K562 (cell line): ENCODE results near the gene PPM1H. TPM values are rescaled to one million over a fixed set of nuclear protein-coding genes. Genes with fewer than 3 reads are reported as not detected.

Experiments
- ATAC-seq: fragments of 200-7000 bp; cut with Tn5 transposase; 3 replicates; pipeline ENCODE4 v1.9.1; 2020; ENCODE audit warnings: moderate library complexity
- BruUV-seq: library from RNA; stranded (reverse); fragments of 400-500 nt; replicated peaks from 2 replicates; lab custom pipeline; 2021; lab: Mats Ljungman, UMichigan
- CTCF ChIA-PET: fragments of 300-600 bp; formaldehyde crosslinking; extraction: SDS; loops from one replicate; lab custom pipeline; 2021; ENCODE audit warnings: low intra/inter-chr PET ratio; lab: Yijun Ruan, JAX
- POLR2A ChIA-PET: fragments of 300-600, 350-650 bp; sonication (Branson Sonifier 250); formaldehyde crosslinking; extraction: SDS; loops from one replicate; lab custom pipeline; 2021; ENCODE audit warnings: antibody characterized with exemption, inconsistent platforms; lab: Yijun Ruan, JAX
- DNase-seq, 4 experiments: peaks; one replicate each; pipeline versions ENCODE4 v3.0.0 to v3.0.0-alpha.2; 2011 to 2018; ENCODE audit warnings: low spot score in 3 of 4, mixed read lengths in 3 of 4; ENCODE audit errors: extremely low read depth in 1 of 4
- FAIRE-seq: peaks from 2 replicates; lab custom pipeline; 2011; peaks lifted over from hg19 to GRCh38; lab: Jason Lieb, UNC
- H2AFZ ChIP-seq: 2 replicates; pipeline ENCODE4 v1.6.0; 2011; ENCODE audit warnings: low read depth, low read length, control low read depth, inconsistent platforms
- H3K27ac ChIP-seq: fragments of 200-600 bp; 3 replicates; pipeline ENCODE4 v1.8.0; 2011; ENCODE audit warnings: low read depth, mild to moderate bottlenecking, control low read depth, inconsistent platforms, low read length, moderate library complexity, mixed read lengths; ENCODE audit errors: extremely low read depth
- H3K27me3 ChIP-seq, 2 experiments: fragments of 300-600 bp in 1 of 2; 2 replicates in 1 of 2; 3 replicates in 1 of 2; pipeline versions ENCODE4 v1.6.0 to v1.8.0; 2011; ENCODE audit warnings: inconsistent platforms in 2 of 2, low read length in 2 of 2, mild to moderate bottlenecking in 1 of 2, mixed read lengths in 1 of 2, moderate library complexity in 1 of 2; ENCODE audit not compliant: control insufficient read depth in 2 of 2, insufficient read depth in 2 of 2
- H3K36me3 ChIP-seq: fragments of 300-600 bp; 3 replicates; pipeline ENCODE4 v1.8.0; 2011; ENCODE audit warnings: mild to moderate bottlenecking, low read length, inconsistent platforms; ENCODE audit not compliant: control insufficient read depth, insufficient read depth
- H3K4me1 ChIP-seq, 2 experiments: fragments of 200-600 bp in 1 of 2; replicated peaks in 1 of 2; 2 replicates in 1 of 2; 3 replicates in 1 of 2; pipeline versions ENCODE4 v1.5.1 to v1.8.0; 2011; ENCODE audit warnings: inconsistent platforms in 2 of 2, low read length in 2 of 2, mild to moderate bottlenecking in 1 of 2, mixed read lengths in 1 of 2, moderate library complexity in 1 of 2; ENCODE audit not compliant: control insufficient read depth in 2 of 2, insufficient read depth in 2 of 2
- H3K4me2 ChIP-seq: 2 replicates; pipeline ENCODE4 v1.6.1; 2011; ENCODE audit warnings: low read length, control low read depth, inconsistent platforms, mixed read lengths; ENCODE audit not compliant: insufficient read depth
- H3K4me3 ChIP-seq: fragments of 200-600 bp; sonication (generic), shearing (Covaris generic); 2 replicates; pipeline ENCODE4 v1.5.1; 2016; ENCODE audit warnings: control low read depth, inconsistent platforms
- H3K79me2 ChIP-seq: fragments of 200-600 bp; 3 replicates; pipeline ENCODE4 v1.8.0; 2011; ENCODE audit warnings: low read length, inconsistent platforms; ENCODE audit not compliant: control insufficient read depth, insufficient read depth
- H3K9ac ChIP-seq, 2 experiments: 2 replicates each; pipeline versions ENCODE4 v1.6.0 to v1.6.1; 2011; ENCODE audit warnings: low read depth in 2 of 2, low read length in 2 of 2, control low read depth in 1 of 2, inconsistent platforms in 1 of 2, mild to moderate bottlenecking in 1 of 2, mixed read lengths in 1 of 2; ENCODE audit not compliant: insufficient read depth in 1 of 2
- H3K9me1 ChIP-seq: one replicate; pipeline ENCODE4 v1.6.0; 2011; ENCODE audit warnings: inconsistent platforms, mild to moderate bottlenecking, low read length, moderate library complexity; ENCODE audit not compliant: control insufficient read depth, insufficient read depth
- H3K9me3 ChIP-seq: replicated peaks from 2 replicates; pipeline ENCODE4 v1.5.1; 2011; ENCODE audit warnings: low read depth, low read length, inconsistent platforms; ENCODE audit not compliant: control insufficient read depth, insufficient read depth
- H4K20me1 ChIP-seq: replicated peaks from 2 replicates; pipeline ENCODE4 v1.6.1; 2011; ENCODE audit warnings: low read length, inconsistent platforms, mixed read lengths; ENCODE audit not compliant: control insufficient read depth, insufficient read depth
- ATF4 ChIP-seq: fragments of 450-650 bp; formaldehyde crosslinking; IDR thresholded peaks from 2 replicates; pipeline ENCODE4 v1.4.0; 2022; ENCODE audit warnings: mild to moderate bottlenecking, moderate library complexity
- BCLAF1 ChIP-seq, 2 experiments: fragments of 450-650 bp in 1 of 2; IDR thresholded peaks; 2 replicates each; pipeline ENCODE4 v1.6.1; 2011 to 2017; ENCODE audit warnings: low read depth in 2 of 2, antibody characterized with exemption in 1 of 2, borderline replicate concordance in 1 of 2, low read length in 1 of 2, mild to moderate bottlenecking in 1 of 2, mixed read lengths in 1 of 2; ENCODE audit not compliant: control insufficient read depth in 1 of 2
- KLF16 ChIP-seq: IDR thresholded peaks from 2 replicates; pipeline ENCODE4 v1.6.1; 2016; ENCODE audit warnings: antibody characterized with exemption
- MEF2A ChIP-seq: IDR thresholded peaks from 2 replicates; pipeline ENCODE4 v1.6.1; 2011; ENCODE audit warnings: low read depth, mild to moderate bottlenecking, low read length, moderate library complexity; ENCODE audit not compliant: control insufficient read depth
- OTX1 ChIP-seq: fragments of 450-650 bp; formaldehyde crosslinking; IDR thresholded peaks from 2 replicates; pipeline ENCODE4 v1.4.0; 2022; ENCODE audit warnings: mild to moderate bottlenecking
- POLR2A ChIP-seq: fragments of 450-650 bp; conservative IDR thresholded peaks from 2 replicates; pipeline ENCODE4 v1.6.1; 2016
- PRDM10 ChIP-seq: fragments of 450-650 bp; IDR thresholded peaks from 2 replicates; pipeline ENCODE4 v1.6.1; 2018; ENCODE audit not compliant: partially characterized antibody
- STAT5A ChIP-seq: IDR thresholded peaks from 2 replicates; pipeline ENCODE4 v1.6.1; 2012; ENCODE audit warnings: low read length, inconsistent platforms, borderline replicate concordance
- ZNF184 ChIP-seq: sonication (generic); formaldehyde crosslinking; IDR thresholded peaks from 2 replicates; pipeline ENCODE4 v1.5.0; 2020; ENCODE audit warnings: missing genetic modification reagents
- ZNF3 ChIP-seq: fragments of 250-450 bp; sonication (Bioruptor Pico); IDR thresholded peaks from 2 replicates; pipeline ENCODE4 v1.5.0; 2021; ENCODE audit warnings: mild to moderate bottlenecking, moderate library complexity
- ZNF395 ChIP-seq: fragments of 200-800 bp; sonication (Bioruptor generic); IDR thresholded peaks from 2 replicates; pipeline ENCODE4 v1.6.1; 2017; ENCODE audit warnings: missing genetic modification characterization, missing compliant biosample characterization
- WGBS: fragments of 100-300 bp; shearing (Covaris generic); methylation state at CpG from one replicate; pipeline ENCODE4 v1.1.6; 2016; ENCODE audit warnings: low coverage, mixed read lengths; ENCODE audit not compliant: insufficient coverage; ENCODE audit errors: missing lambda C conversion rate; 5-methylcytosine and 5-hydroxymethylcytosine counted together
- in situ Hi-C: fragments of 300-500 bp; cut with MboI; formaldehyde crosslinking; loops from 4 replicates; pipeline ENCODE4 v1.15.0; 2018; ENCODE audit warnings: inconsistent platforms, mixed read lengths
- intact Hi-C: fragments of 100-400 bp; cut with micrococcal nuclease; formaldehyde crosslinking; loops from 2 replicates; pipeline ENCODE4 v1.14.2; 2022
- polyA plus RNA-seq, 8 experiments: library from polyadenylated mRNA; depleted of rRNA in 4 of 8; stranded (reverse) in 5 of 8; unstranded in 3 of 8; fragments of >200 nt; fragmentation: Nextera tagmentation in 2 of 8; fragmentation: Illumina TruSeq in 1 of 8; extraction: Ambion mirVana in 2 of 8; extraction: Trizol in 1 of 8; gene quantifications; 2 replicates each; pipeline versions ENCODE4 v1.2.1 to v1.2.3, GENCODE V29; 2011 to 2014; ENCODE audit warnings: inconsistent platforms in 1 of 8, missing spikeins in 1 of 8
- total RNA-seq, 7 experiments: library from RNA; depleted of rRNA in 6 of 7; stranded (reverse); fragments of >200 nt in 6 of 7; fragmentation: Illumina TruSeq in 2 of 7; extraction: Trizol in 2 of 7; gene quantifications; 2 replicates each; pipeline versions ENCODE4 v1.2.1 to v1.2.3, GENCODE V29; 2011 to 2021; ENCODE audit warnings: low replicate concordance in 1 of 7
- TF ChIP-seq, protein P1 (sequence below): fragments of 250-450 bp; sonication (Bioruptor Pico); IDR thresholded peaks from 2 replicates; pipeline ENCODE4 v1.5.1; 2021; ENCODE audit warnings: mild to moderate bottlenecking

PPM1H gene
- total and polyA plus RNA-seq, 9 of the 15 experiments (the other 6 are each of a cell fraction or from before 2014, with no cell fraction given) = 5.3 to 29.3 (median 11.3) TPM

- H3K4me3 ChIP-seq = no peak overlapping the region
- H3K27me3 ChIP-seq = no peaks in the 10 kb centered on the region
- in situ Hi-C loops (no loop called here), intact Hi-C loops (no loop called here)
- no peaks in the 10 kb centered on the region for H4K20me1 ChIP-seq
- ATAC-seq (no peak), DNase-seq (no peak), FAIRE-seq (no peak)
- H2AFZ ChIP-seq = no peak overlapping the region
- peaks cover 0 to 4% of the 10 kb centered on the region in 2 experiments; a peak in 1 of 5 replicates for H3K4me1 ChIP-seq
- CTCF ChIA-PET = no interaction called here
- WGBS = 37% methylated on average over 2 of the region's 2 CpGs
- H3K9me3 ChIP-seq = no peaks in the 10 kb centered on the region
- BruUV-seq = no TSS peak
- H3K27ac ChIP-seq = no peak overlapping the region
- H3K79me2 ChIP-seq = peaks cover 21% of the 10 kb centered on the region; the same call in 2 of the 3 replicates
- no peak overlapping the region for H3K4me2 ChIP-seq
- H3K9me1 ChIP-seq = no peaks in the 10 kb centered on the region
- POLR2A ChIA-PET = interaction anchor here (0.6 to 2.0 kb wide), 5 partner anchors 9 to 97 kb away, joined by 3 to 6 read pairs (median 3); no protein-coding TSS in a partner anchor
- H3K36me3 ChIP-seq = peaks cover 6% of the 10 kb centered on the region; the same call in 1 of the 3 replicates
- no peak overlapping the region for H3K9ac ChIP-seq
- TF ChIP-seq ATF4 (CRISPR knock-in tag) (no peak), PRDM10 (no peak), POLR2A (no peak), OTX1 (CRISPR knock-in tag) (no peak), ZNF3 (CRISPR knock-in tag) (no peak), ZNF184 (no peak), BCLAF1 (IDR thresholded peaks at IDR 0.05; ENCODE audit: borderline replicate concordance in 1 of 2, control insufficient read depth in 1 of 2, low read depth in 2 of 2, low read length in 1 of 2) (no peak), STAT5A (no peak), MEF2A (no peak), KLF16 (no peak), ZNF395 (CRISPR knock-in tag) (no peak)
- TF ChIP-seq, protein P1, sequence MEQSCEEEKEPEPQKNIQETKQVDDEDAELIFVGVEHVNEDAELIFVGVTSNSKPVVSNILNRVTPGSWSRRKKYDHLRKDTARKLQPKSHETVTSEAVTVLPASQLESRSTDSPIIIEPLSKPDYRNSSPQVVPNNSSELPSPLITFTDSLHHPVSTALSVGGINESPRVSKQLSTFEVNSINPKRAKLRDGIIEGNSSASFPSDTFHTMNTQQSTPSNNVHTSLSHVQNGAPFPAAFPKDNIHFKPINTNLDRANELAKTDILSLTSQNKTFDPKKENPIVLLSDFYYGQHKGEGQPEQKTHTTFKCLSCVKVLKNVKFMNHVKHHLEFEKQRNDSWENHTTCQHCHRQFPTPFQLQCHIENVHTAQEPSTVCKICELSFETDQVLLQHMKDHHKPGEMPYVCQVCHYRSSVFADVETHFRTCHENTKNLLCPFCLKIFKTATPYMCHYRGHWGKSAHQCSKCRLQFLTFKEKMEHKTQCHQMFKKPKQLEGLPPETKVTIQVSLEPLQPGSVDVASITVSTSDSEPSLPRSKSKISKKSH (CRISPR knock-in tag) = no peak
Observed at GRCh38 chr12:62922539-62922938, 12.4 kb downstream of the PPM1H start.
